GM20431 (cell line): ENCODE results near the gene HACE1.
"Not testable (repeated sequence)": the region's sequence is repeated elsewhere in the genome, so short reads cannot be mapped to it uniquely, and the experiment has no call there.

ENCODE experiments used
- in situ Hi-C: fragments of 300-500 bp; cut with MseI, MboI; formaldehyde crosslinking; loops from one replicate; pipeline ENCODE4 v1.15.0; 2020; ENCODE audit warnings: low sequenced_read_pairs; ENCODE audit not compliant: unreplicated experiment

Gene HACE1

GRCh38 chr6:104836479-104837020 lies 23.2 kb downstream of the HACE1 start:
- in situ Hi-C loops, result not testable (repeated sequence)

GRCh38 chr6:104835782-104836181 lies 23.9 kb downstream of the HACE1 start:
- in situ Hi-C loops, result no loop called here

GRCh38 chr6:104829183-104829958 lies 30.3 kb downstream of the HACE1 start:
- in situ Hi-C loops, result no loop called here

- in situ Hi-C loops, result no loop called here
These were observed 31.2 kb downstream of the HACE1 start for GRCh38 chr6:104828478-104828877.

- in situ Hi-C loops, result not testable (repeated sequence)
These were observed 38.9 kb downstream of the HACE1 start for GRCh38 chr6:104820820-104821219.

GRCh38 chr6:104816125-104816524 lies 43.6 kb downstream of the HACE1 start:
- in situ Hi-C loops, result no loop called here

- in situ Hi-C loops, result no loop called here
These were observed 45.0 kb downstream of the HACE1 start for GRCh38 chr6:104814743-104815142.

GRCh38 chr6:104813552-104813951 lies 46.2 kb downstream of the HACE1 start:
- in situ Hi-C loops, result no loop called here

GRCh38 chr6:104809116-104809515 lies 50.6 kb downstream of the HACE1 start:
- in situ Hi-C loops, result no loop called here

- in situ Hi-C loops, result not testable (repeated sequence)
These were observed 54.4 kb downstream of the HACE1 start for GRCh38 chr6:104805335-104805734.

- in situ Hi-C loops, result loop anchor here (25.0 kb wide), 1 partner anchor 263 kb away; no protein-coding TSS in a partner anchor
These were observed 60.5 kb downstream of the HACE1 start for GRCh38 chr6:104799134-104799657.

GRCh38 chr6:104796031-104796785 lies 63.5 kb downstream of the HACE1 start:
- in situ Hi-C loops, result loop anchor here (25.0 kb wide), 1 partner anchor 266 kb away; no protein-coding TSS in a partner anchor

- in situ Hi-C loops, result loop anchor here (25.0 kb wide), 1 partner anchor 267 kb away; no protein-coding TSS in a partner anchor
These were observed 64.4 kb downstream of the HACE1 start for GRCh38 chr6:104795363-104795762.

GRCh38 chr6:104789770-104790190 lies 69.9 kb downstream of the HACE1 start:
- in situ Hi-C loops, result loop anchor here (25.0 kb wide), 1 partner anchor 273 kb away; no protein-coding TSS in a partner anchor

GRCh38 chr6:104788400-104788799 lies 71.3 kb downstream of the HACE1 start:
- in situ Hi-C loops, result loop anchor here (25.0 kb wide), 1 partner anchor 274 kb away; no protein-coding TSS in a partner anchor

- in situ Hi-C loops, result loop anchor here (25.0 kb wide), 1 partner anchor 275 kb away; no protein-coding TSS in a partner anchor
These were observed 72.4 kb downstream of the HACE1 start for GRCh38 chr6:104787305-104787704.

GRCh38 chr6:104784884-104785283 lies 74.8 kb downstream of the HACE1 start:
- in situ Hi-C loops, result loop anchor here (25.0 kb wide), 1 partner anchor 277 kb away; no protein-coding TSS in a partner anchor

GRCh38 chr6:104771258-104771832 lies 88.4 kb downstream of the HACE1 start:
- in situ Hi-C loops, result no loop called here

GRCh38 chr6:104768906-104769305 lies 90.8 kb downstream of the HACE1 start:
- in situ Hi-C loops, result no loop called here

- in situ Hi-C loops, result no loop called here
These were observed 93.1 kb downstream of the HACE1 start for GRCh38 chr6:104766595-104766994.
